Measurements from ENCODE around the gene RNF223. TPM values are rescaled to one million over a fixed set of nuclear protein-coding genes. Genes with fewer than 3 reads are reported as not detected.

Gene RNF223
- total RNA-seq, 1 donor from 2014 or later, result 9.0 TPM

GRCh38 chr1:1085171-1085841 lies 11.2 kb upstream of the RNF223 start:
- no peaks in the 10 kb centered on the region for H3K27me3 ChIP-seq (ENCODE audit: control insufficient read depth, insufficient read depth, low read length)
- FAIRE-seq (no peak), DNase-seq (ENCODE audit: low read depth) (no peak)
- H3K4me3 ChIP-seq (ENCODE audit: low read depth, low read length), result no peak overlapping the region
- H3K36me3 ChIP-seq (ENCODE audit: control insufficient read depth, insufficient read depth, low read length), result no peaks in the 10 kb centered on the region
- no peak for TF ChIP-seq CTCF (IDR thresholded peaks at IDR 0.05; ENCODE audit: insufficient read depth, low read length, severe bottlenecking)

GRCh38 chr1:1084372-1085170 lies 10.5 kb upstream of the RNF223 start:
- Histone ChIP-seq H3K27me3 (ENCODE audit: control insufficient read depth, insufficient read depth, low read length) (no peaks in the 10 kb centered on the region), H3K36me3 (ENCODE audit: control insufficient read depth, insufficient read depth, low read length) (no peaks in the 10 kb centered on the region), H3K4me3 (ENCODE audit: low read depth, low read length) (no peak overlapping the region)
- FAIRE-seq (no peak), DNase-seq (ENCODE audit: low read depth) (no peak)
- TF ChIP-seq CTCF (IDR thresholded peaks at IDR 0.05; ENCODE audit: insufficient read depth, low read length, severe bottlenecking), result no peak

GRCh38 chr1:1083416-1084371 lies 9.6 kb upstream of the RNF223 start:
- no peak overlapping the region for H3K4me3 ChIP-seq (ENCODE audit: low read depth, low read length)
- no peaks in the 10 kb centered on the region for H3K27me3 ChIP-seq (ENCODE audit: control insufficient read depth, insufficient read depth, low read length)
- FAIRE-seq (no peak), DNase-seq (ENCODE audit: low read depth) (no peak)
- H3K36me3 ChIP-seq (ENCODE audit: control insufficient read depth, insufficient read depth, low read length), result no peaks in the 10 kb centered on the region
- no peak for TF ChIP-seq CTCF (IDR thresholded peaks at IDR 0.05; ENCODE audit: insufficient read depth, low read length, severe bottlenecking)

GRCh38 chr1:1082776-1083415 lies 8.8 kb upstream of the RNF223 start:
- TF ChIP-seq CTCF (IDR thresholded peaks at IDR 0.05; ENCODE audit: insufficient read depth, low read length, severe bottlenecking), result no peak
- Histone ChIP-seq H3K27me3 (ENCODE audit: control insufficient read depth, insufficient read depth, low read length) (no peaks in the 10 kb centered on the region), H3K4me3 (ENCODE audit: low read depth, low read length) (no peak overlapping the region), H3K36me3 (ENCODE audit: control insufficient read depth, insufficient read depth, low read length) (no peaks in the 10 kb centered on the region)
- FAIRE-seq (no peak), DNase-seq (ENCODE audit: low read depth) (no peak)

GRCh38 chr1:1082239-1082775 lies 8.2 kb upstream of the RNF223 start:
- TF ChIP-seq CTCF (IDR thresholded peaks at IDR 0.05; ENCODE audit: insufficient read depth, low read length, severe bottlenecking), result no peak
- H3K27me3 ChIP-seq (ENCODE audit: control insufficient read depth, insufficient read depth, low read length), result no peaks in the 10 kb centered on the region
- FAIRE-seq (no peak), DNase-seq (ENCODE audit: low read depth) (no peak)
- H3K4me3 ChIP-seq (ENCODE audit: low read depth, low read length), result no peak overlapping the region
- H3K36me3 ChIP-seq (ENCODE audit: control insufficient read depth, insufficient read depth, low read length), result no peaks in the 10 kb centered on the region

Data from bronchial epithelial cell (primary cell).